Lower leg skin (tissue), 4 donors: ENCODE measurements around the gene C4BPA. TPM values are rescaled to one million over a fixed set of nuclear protein-coding genes. Genes with fewer than 3 reads are reported as not detected.

Source experiments
- DNase-seq, 2 donors: peaks; one replicate each; pipeline ENCODE4 v3.0.0-alpha.2; 2019; ENCODE audit warnings: low spot score in 2 of 2
- H3K4me3 ChIP-seq: fragments of 200-600 bp; sonication (generic); 2 replicates; pipeline ENCODE4 v1.5.1; 2017; ENCODE audit warnings: mild to moderate bottlenecking, low read depth; ENCODE audit not compliant: poor library complexity, severe bottlenecking
- CTCF ChIP-seq, 3 donors: fragments of 450-650 bp; IDR thresholded peaks; one replicate each; pipeline ENCODE4 v1.5.1; 2016; ENCODE audit warnings: antibody characterized with exemption in 3 of 3, mild to moderate bottlenecking in 3 of 3, moderate library complexity in 2 of 3
- POLR2A ChIP-seq, 2 donors: fragments of 450-650 bp; IDR thresholded peaks; one replicate each; pipeline ENCODE4 v1.6.1; 2016 to 2017; ENCODE audit warnings: antibody characterized with exemption in 2 of 2, mild to moderate bottlenecking in 1 of 2, moderate library complexity in 1 of 2
- WGBS, 2 donors: methylation state at CpG; one replicate each; pipeline ENCODE4 v1.1.5; 2018; 5-methylcytosine and 5-hydroxymethylcytosine counted together
- intact Hi-C: fragments of 100-400 bp; cut with DNase I; formaldehyde crosslinking; loops from one replicate; pipeline ENCODE4 v1.15.0; 2023; ENCODE audit warnings: low total_unique reads
- total RNA-seq, 4 donors: library from RNA; depleted of rRNA; stranded (reverse); fragments of >200 nt; gene quantifications; one replicate each; pipeline ENCODE4 v1.1.0, GENCODE V29; 2016

C4BPA gene
- total RNA-seq, 4 donors from 2014 or later, result not detected

GRCh38 chr1:207064561-207064960 is 39.5 kb upstream of the C4BPA start:
- no peak for DNase-seq
- no peak for TF ChIP-seq POLR2A (IDR thresholded peaks at IDR 0.05)
- TF ChIP-seq CTCF (IDR thresholded peaks at IDR 0.05), result no peak
- 77 to 91% methylated on average over 8 of the region's 8 CpGs for WGBS, 2 donors
- intact Hi-C loops, result no loop called here
- H3K4me3 ChIP-seq, result no peak overlapping the region

GRCh38 chr1:207067185-207067584 is 36.8 kb upstream of the C4BPA start:
- 59% methylated on average over 3 of the region's 3 CpGs for WGBS, 2 donors

GRCh38 chr1:207067665-207068064 is 36.4 kb upstream of the C4BPA start:
- no peak overlapping the region for H3K4me3 ChIP-seq
- 96% methylated on average over 5 of the region's 5 CpGs for WGBS, 2 donors
- intact Hi-C loops, result no loop called here
- DNase-seq, result no peak
- TF ChIP-seq POLR2A (IDR thresholded peaks at IDR 0.05) (no peak), CTCF (IDR thresholded peaks at IDR 0.05) (no peak)

More at GRCh38 chr1:207067185-207067584, 36.8 kb upstream of the C4BPA start:
- TF ChIP-seq CTCF (IDR thresholded peaks at IDR 0.05) (no peak), POLR2A (IDR thresholded peaks at IDR 0.05) (no peak)
- intact Hi-C loops, result no loop called here
- no peak for DNase-seq
- H3K4me3 ChIP-seq, result no peak overlapping the region

GRCh38 chr1:207069061-207069460 is 35.0 kb upstream of the C4BPA start:
- WGBS, 2 donors, result 88% methylated on average over 3 of the region's 3 CpGs
- intact Hi-C loops, result no loop called here
- no peak overlapping the region for H3K4me3 ChIP-seq

GRCh38 chr1:207069858-207070506 is 34.1 kb upstream of the C4BPA start:
- DNase-seq, result no peak
- intact Hi-C loops, result no loop called here
- no peak overlapping the region for H3K4me3 ChIP-seq
- TF ChIP-seq POLR2A (IDR thresholded peaks at IDR 0.05) (no peak), CTCF (IDR thresholded peaks at IDR 0.05) (no peak)
- 91 to 92% methylated on average over 5 of the region's 5 CpGs for WGBS, 2 donors

More at GRCh38 chr1:207069061-207069460, 35.0 kb upstream of the C4BPA start:
- no peak for DNase-seq
- no peak for TF ChIP-seq POLR2A (IDR thresholded peaks at IDR 0.05)
- TF ChIP-seq CTCF (IDR thresholded peaks at IDR 0.05), result no peak

GRCh38 chr1:207070811-207071210 is 33.2 kb upstream of the C4BPA start:
- no peak for DNase-seq
- H3K4me3 ChIP-seq, result no peak overlapping the region
- intact Hi-C loops, result no loop called here
- WGBS, 2 donors, result 81 to 88% methylated on average over 4 of the region's 4 CpGs
- TF ChIP-seq CTCF (IDR thresholded peaks at IDR 0.05), result no peak
